ENCODE measurements around the gene ADAM15. TPM values are rescaled to one million over a fixed set of nuclear protein-coding genes. Genes with fewer than 3 reads are reported as not detected.

Gene ADAM15
- total RNA-seq, 1 donor from 2014 or later, result 22.1 TPM

DNA sequence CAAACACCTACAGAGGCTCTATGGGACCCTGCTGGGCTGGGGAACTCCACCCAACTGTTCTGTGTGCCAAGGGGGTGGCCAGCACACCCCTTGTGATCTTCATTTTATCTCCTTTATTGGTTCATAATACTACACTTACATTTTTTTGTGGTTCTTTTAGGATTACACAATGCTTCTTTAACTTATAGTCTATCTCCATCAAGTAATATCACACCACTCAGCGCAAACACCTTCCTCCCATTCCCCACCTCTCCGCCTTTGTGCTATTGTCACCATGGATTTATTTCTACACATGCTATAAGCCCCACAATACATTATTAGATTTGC is 43.5 kb downstream of the ADAM15 start:
- no peak for DNase-seq (ENCODE audit: low spot score, unreplicated experiment)
- no peak overlapping the region for H3K27ac Mint-ChIP-seq
- H3K9me3 Mint-ChIP-seq (ENCODE audit: low read depth), result no peaks in the 10 kb centered on the region
- peaks cover 3% of the 10 kb centered on the region for H3K4me1 Mint-ChIP-seq (ENCODE audit: low read depth)
- no peak overlapping the region for H3K4me3 Mint-ChIP-seq (ENCODE audit: low read depth)
- no peaks in the 10 kb centered on the region for H3K36me3 Mint-ChIP-seq (ENCODE audit: insufficient read depth)
- TF ChIP-seq, protein P1, sequence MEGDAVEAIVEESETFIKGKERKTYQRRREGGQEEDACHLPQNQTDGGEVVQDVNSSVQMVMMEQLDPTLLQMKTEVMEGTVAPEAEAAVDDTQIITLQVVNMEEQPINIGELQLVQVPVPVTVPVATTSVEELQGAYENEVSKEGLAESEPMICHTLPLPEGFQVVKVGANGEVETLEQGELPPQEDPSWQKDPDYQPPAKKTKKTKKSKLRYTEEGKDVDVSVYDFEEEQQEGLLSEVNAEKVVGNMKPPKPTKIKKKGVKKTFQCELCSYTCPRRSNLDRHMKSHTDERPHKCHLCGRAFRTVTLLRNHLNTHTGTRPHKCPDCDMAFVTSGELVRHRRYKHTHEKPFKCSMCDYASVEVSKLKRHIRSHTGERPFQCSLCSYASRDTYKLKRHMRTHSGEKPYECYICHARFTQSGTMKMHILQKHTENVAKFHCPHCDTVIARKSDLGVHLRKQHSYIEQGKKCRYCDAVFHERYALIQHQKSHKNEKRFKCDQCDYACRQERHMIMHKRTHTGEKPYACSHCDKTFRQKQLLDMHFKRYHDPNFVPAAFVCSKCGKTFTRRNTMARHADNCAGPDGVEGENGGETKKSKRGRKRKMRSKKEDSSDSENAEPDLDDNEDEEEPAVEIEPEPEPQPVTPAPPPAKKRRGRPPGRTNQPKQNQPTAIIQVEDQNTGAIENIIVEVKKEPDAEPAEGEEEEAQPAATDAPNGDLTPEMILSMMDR (IDR thresholded peaks at IDR 0.05; ENCODE audit: unreplicated experiment), result no peak
- H3K27me3 Mint-ChIP-seq, result peaks cover 35% of the 10 kb centered on the region

DNA sequence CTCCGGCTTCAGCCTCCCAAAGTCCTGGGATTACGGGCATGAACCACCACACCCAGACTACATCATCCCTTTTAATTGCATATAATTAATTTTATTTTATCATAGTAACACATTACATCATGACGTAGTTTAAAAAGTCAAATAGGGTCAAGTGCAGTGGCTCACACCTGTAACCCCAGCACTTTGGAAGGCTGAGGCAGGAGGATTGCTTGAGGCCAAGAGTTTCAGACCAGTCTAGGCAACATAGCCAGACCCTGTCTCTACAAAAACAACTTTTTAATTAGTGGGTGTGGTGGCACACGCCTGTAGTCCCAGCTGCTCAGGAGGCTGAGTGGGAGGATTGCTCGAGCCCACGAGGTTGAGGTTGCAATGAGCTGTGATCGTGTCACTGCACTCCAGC is 48.2 kb downstream of the ADAM15 start:
- no peak overlapping the region for H3K4me3 Mint-ChIP-seq (ENCODE audit: low read depth)
- no peak overlapping the region for H3K27ac Mint-ChIP-seq
- H3K4me1 Mint-ChIP-seq (ENCODE audit: low read depth), result peaks cover 2% of the 10 kb centered on the region
- TF ChIP-seq, protein P1 (IDR thresholded peaks at IDR 0.05; ENCODE audit: unreplicated experiment), result no peak
- peaks cover 16% of the 10 kb centered on the region for H3K27me3 Mint-ChIP-seq
- no peaks in the 10 kb centered on the region for H3K9me3 Mint-ChIP-seq (ENCODE audit: low read depth)
- H3K36me3 Mint-ChIP-seq (ENCODE audit: insufficient read depth), result no peaks in the 10 kb centered on the region
- no peak for DNase-seq (ENCODE audit: low spot score, unreplicated experiment)

DNA sequence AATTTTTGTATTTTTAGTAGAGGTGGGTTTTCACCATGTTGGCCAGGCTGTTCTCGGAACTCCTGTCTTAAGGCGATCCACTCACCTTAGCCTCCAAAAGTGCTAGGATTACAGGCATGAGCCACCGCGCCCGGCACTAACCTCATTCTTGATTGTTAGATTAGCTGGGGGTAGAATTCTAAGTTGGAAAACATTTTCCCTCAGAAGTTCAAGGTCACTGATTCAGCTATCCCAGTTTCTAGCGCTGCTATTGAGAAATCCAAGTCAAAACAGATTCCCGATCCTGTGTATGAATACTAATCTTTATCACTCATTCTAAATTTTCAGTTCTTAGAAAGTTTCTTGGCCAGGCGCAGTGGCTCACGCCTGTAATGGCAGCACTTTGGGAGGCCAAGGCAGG is 52.2 kb downstream of the ADAM15 start:
- no peak for DNase-seq (ENCODE audit: low spot score, unreplicated experiment)
- Mint-ChIP-seq H3K4me1 (ENCODE audit: low read depth) (no peaks in the 10 kb centered on the region), H3K27ac (no peak overlapping the region), H3K9me3 (ENCODE audit: low read depth) (no peaks in the 10 kb centered on the region), H3K4me3 (ENCODE audit: low read depth) (no peak overlapping the region), H3K36me3 (ENCODE audit: insufficient read depth) (no peaks in the 10 kb centered on the region), H3K27me3 (peaks cover 18% of the 10 kb centered on the region)
- TF ChIP-seq, protein P1 (IDR thresholded peaks at IDR 0.05; ENCODE audit: unreplicated experiment), result no peak

DNA sequence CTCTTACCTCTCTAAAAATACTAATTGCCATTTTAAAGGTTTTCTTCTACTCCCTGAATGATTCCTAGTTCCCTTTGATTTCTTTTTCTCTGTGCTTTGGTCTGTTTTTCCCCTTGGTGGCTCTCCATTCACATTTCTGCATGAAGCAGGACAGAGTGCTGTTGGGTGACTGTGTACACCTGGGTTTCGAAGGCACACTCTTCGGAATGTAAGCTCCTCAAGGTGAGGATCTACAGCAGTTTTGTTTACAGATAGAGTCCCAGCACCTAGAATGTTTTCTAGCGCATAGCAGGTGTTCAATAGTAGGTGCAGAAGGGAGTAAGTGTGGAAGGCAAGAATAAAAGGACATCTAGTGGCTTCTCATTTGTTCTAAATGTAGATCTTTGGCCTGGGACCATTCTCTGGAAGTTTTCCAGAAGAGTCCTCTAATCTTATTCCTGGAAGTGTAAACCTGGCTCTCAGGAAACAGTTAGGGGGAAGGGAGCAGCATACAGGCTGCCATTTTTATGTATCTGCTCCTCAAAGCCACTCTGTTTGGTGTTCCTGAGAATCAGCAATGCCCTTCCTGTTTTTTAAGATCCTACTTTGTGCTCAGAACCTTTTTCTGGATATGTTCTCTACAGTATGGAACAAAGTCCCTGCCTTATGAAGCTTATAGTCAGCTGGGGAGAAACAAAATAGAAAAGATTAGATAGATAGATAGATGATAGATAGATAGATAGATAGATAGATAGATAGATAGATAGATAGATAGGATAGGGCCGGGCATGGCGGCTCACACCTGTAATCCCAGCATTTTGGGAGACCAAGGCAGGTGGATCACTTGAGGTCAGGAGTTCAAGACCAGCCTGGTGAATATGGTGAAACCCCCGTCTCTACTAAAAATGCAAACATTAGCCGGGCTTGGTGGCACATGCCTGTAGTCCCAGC is 53.8 kb downstream of the ADAM15 start:
- H3K4me1 Mint-ChIP-seq (ENCODE audit: low read depth), result no peaks in the 10 kb centered on the region
- H3K4me3 Mint-ChIP-seq (ENCODE audit: low read depth), result no peak overlapping the region
- no peaks in the 10 kb centered on the region for H3K36me3 Mint-ChIP-seq (ENCODE audit: insufficient read depth)
- H3K9me3 Mint-ChIP-seq (ENCODE audit: low read depth), result no peaks in the 10 kb centered on the region
- H3K27ac Mint-ChIP-seq, result no peak overlapping the region
- TF ChIP-seq, protein P1 (IDR thresholded peaks at IDR 0.05; ENCODE audit: unreplicated experiment), result no peak
- no peak for DNase-seq (ENCODE audit: low spot score, unreplicated experiment)
- H3K27me3 Mint-ChIP-seq, result peaks cover 22% of the 10 kb centered on the region

DNA sequence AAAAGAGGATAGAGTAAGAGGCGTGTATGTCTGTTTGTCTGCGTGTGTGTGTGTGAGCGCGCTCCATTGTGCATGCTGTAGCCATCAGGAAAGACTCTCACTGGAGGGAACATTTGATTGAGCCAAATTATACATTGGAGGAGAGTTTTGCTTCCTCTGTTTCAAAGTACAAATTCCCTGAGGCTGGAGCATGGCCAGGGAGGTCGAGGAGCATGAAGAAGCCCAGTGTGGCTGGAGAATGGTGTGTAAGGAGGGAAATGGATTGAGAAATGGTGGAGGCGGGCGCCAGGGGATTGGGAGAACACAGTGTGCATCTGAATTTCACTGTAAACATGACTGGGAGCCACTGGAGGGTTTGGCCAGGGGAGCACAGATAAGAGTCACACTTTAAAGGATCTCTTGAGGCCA is 54.5 kb downstream of the ADAM15 start:
- no peak for DNase-seq (ENCODE audit: low spot score, unreplicated experiment)
- Mint-ChIP-seq H3K4me1 (ENCODE audit: low read depth) (no peaks in the 10 kb centered on the region), H3K9me3 (ENCODE audit: low read depth) (no peaks in the 10 kb centered on the region), H3K36me3 (ENCODE audit: insufficient read depth) (no peaks in the 10 kb centered on the region), H3K27ac (no peak overlapping the region), H3K27me3 (peaks cover 25% of the 10 kb centered on the region), H3K4me3 (ENCODE audit: low read depth) (no peak overlapping the region)
- TF ChIP-seq, protein P1 (IDR thresholded peaks at IDR 0.05; ENCODE audit: unreplicated experiment), result no peak

Measured in progenitor cell of endocrine pancreas (in vitro differentiated cells).